Nephron (organoid): Measurements from ENCODE around the gene BDNF.
"Not testable (repeated sequence)": the region's sequence is repeated elsewhere in the genome, so short reads cannot be mapped to it uniquely, and the experiment has no call there.

ENCODE experiments used
- H3K27ac Mint-ChIP-seq, 3 experiments: 2 replicates each; pipeline ENCODE4 v1.8.0; 2020; ENCODE audit warnings: mixed read lengths in 3 of 3, mild to moderate bottlenecking in 2 of 3, moderate library complexity in 1 of 3
- H3K27me3 Mint-ChIP-seq: 2 replicates; pipeline ENCODE4 v1.8.0; 2021; ENCODE audit warnings: low read depth, mild to moderate bottlenecking, moderate library complexity, mixed read lengths
- H3K36me3 Mint-ChIP-seq: 2 replicates; pipeline ENCODE4 v1.8.0; 2020; ENCODE audit warnings: low read depth, mixed read lengths
- H3K4me1 Mint-ChIP-seq: 2 replicates; pipeline ENCODE4 v1.8.0; 2020; ENCODE audit warnings: mixed read lengths
- H3K4me3 Mint-ChIP-seq, 3 experiments: 2 replicates each; pipeline ENCODE4 v1.8.0; 2020; ENCODE audit warnings: mild to moderate bottlenecking in 3 of 3, mixed read lengths in 3 of 3, moderate library complexity in 2 of 3
- H3K9me3 Mint-ChIP-seq: 2 replicates; pipeline ENCODE4 v1.8.0; 2020; ENCODE audit warnings: mixed read lengths
- TF ChIP-seq, protein P1 (sequence below), 3 experiments: fragments of 200-600 bp; sonication (generic); IDR thresholded peaks; one replicate each; pipeline ENCODE4 v1.5.0; 2021; ENCODE audit warnings: antibody characterized with exemption in 3 of 3; ENCODE audit not compliant: unreplicated experiment in 3 of 3

Gene BDNF

DNA sequence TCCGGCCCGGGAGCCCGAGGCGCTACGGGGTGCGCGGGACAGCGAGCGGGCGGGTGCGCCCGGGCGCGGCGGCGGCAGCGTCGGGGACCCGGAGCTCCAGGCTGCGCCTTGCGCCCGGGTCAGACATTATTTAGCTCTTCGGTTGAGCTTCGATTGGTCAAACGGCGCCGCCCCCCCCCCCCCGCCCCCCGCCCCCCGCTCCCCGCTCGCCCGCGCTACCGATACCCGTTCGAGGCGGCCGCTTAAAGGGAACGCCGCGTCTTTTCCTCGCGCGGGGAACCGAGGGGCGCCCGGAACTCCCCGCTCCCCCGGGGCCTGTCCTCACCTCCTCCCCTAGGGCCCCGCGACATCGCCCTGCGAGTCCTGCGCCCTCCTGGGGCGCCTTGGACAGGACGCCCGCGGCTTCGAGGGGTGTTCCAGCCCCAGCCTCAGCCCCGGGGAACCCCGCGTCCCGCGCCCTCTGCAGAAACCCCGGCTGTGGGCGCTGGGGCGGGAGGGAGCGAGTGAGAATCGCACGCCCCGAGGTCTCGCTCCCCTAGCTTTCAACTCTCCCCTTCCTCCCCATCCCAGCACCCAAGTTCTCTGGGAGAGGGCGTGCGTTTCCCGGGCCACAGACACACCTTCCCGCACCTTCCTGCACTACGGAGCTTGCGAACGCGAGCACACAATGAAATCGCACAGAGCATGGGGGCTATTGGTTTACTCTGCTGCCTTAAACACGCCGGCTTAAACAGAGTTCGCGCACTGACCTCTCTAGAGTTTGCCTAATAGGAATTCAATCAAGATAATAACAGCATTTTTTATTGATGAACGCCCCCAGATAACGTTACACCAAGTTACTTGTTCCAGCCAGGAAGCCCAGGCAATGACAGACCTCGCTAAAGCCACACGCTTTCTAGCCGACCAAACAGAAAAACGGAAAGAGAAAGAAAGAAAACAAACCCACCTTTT, at the start of gene BDNF:
BDNF (minus strand) TSS at position 105 of the 951 bp plus-strand sequence. CDS start 41,891 bp downstream, outside the sequence.
- Mint-ChIP-seq H3K4me1 (peaks cover 31% of the 10 kb centered on the region), H3K27me3 (peaks cover 49% of the 10 kb centered on the region), H3K27ac (peak within 1 kb of the TSS in 2 of 3 experiments; percentile 3 to 62), H3K4me3 (peak within 1 kb of the TSS; percentile 91 to 93 (median 93)), H3K36me3 (no peaks in the 10 kb centered on the region), H3K9me3 (no peaks in the 10 kb centered on the region)
- TF ChIP-seq, protein P1, sequence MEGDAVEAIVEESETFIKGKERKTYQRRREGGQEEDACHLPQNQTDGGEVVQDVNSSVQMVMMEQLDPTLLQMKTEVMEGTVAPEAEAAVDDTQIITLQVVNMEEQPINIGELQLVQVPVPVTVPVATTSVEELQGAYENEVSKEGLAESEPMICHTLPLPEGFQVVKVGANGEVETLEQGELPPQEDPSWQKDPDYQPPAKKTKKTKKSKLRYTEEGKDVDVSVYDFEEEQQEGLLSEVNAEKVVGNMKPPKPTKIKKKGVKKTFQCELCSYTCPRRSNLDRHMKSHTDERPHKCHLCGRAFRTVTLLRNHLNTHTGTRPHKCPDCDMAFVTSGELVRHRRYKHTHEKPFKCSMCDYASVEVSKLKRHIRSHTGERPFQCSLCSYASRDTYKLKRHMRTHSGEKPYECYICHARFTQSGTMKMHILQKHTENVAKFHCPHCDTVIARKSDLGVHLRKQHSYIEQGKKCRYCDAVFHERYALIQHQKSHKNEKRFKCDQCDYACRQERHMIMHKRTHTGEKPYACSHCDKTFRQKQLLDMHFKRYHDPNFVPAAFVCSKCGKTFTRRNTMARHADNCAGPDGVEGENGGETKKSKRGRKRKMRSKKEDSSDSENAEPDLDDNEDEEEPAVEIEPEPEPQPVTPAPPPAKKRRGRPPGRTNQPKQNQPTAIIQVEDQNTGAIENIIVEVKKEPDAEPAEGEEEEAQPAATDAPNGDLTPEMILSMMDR (IDR thresholded peaks at IDR 0.05; ENCODE audit: unreplicated experiment in 3 of 3), result no peak

DNA sequence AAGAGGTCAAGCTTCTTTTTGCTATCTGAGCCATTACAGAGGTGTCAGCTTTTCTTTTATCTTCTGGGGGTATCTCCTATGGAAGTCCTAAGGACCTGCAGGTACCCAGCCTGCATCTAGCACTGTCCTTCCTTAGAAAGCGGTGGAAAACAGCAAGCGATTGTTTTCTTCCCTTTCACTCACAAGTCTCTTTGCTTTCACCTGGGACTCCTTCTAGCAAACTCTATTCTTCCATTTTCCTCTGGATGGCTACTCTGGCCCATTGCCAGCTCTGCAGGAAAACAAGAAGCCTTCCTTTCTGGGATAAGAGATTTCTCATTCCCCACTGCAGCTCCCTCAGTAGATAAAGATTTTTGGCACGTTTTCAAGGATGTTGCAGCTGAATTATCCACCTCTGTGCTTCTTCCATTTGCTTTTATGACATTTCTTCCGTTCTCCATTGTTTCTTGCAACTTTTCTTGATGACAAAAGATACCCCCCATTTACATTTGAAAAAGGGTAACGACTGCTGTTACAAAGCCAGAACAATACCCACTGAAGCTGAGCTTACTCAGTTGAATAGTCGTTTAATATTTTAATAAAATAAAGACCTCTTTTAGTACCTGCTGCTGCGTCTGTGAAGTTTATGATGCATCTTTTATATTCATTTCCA, 40.2 kb upstream of the BDNF start:
- Mint-ChIP-seq H3K9me3 (no peaks in the 10 kb centered on the region), H3K36me3 (no peaks in the 10 kb centered on the region), H3K4me3 (no peak overlapping the region), H3K4me1 (peaks cover 3% of the 10 kb centered on the region), H3K27me3 (peaks cover 13% of the 10 kb centered on the region), H3K27ac (no peak overlapping the region)
- TF ChIP-seq, protein P1 (IDR thresholded peaks at IDR 0.05; ENCODE audit: unreplicated experiment in 3 of 3), result no peak

DNA sequence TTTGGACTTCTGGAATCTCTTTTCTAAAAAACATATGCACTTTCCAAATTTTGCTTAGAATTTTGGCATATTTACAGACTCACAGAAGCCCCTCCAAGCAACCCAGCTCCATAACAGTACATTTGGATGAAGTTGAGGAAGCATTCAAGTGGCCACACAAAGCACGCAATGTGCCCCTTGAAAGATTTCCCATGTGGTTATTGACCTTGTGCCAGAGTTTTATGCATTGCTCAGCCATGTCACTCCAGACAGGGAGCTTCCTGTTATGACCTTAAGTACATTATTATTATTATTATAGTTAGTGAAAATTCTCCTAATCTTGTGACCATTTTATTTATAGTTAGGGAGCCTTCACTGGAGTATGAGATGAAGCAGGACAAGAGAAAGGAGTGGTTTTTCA, 35.0 kb upstream of the BDNF start:
- no peak overlapping the region for H3K27ac Mint-ChIP-seq

GRCh38 chr11:27731803-27732202, 31.5 kb upstream of the BDNF start:
- H3K27ac Mint-ChIP-seq, H3K4me3 Mint-ChIP-seq, H3K9me3 Mint-ChIP-seq, H3K4me1 Mint-ChIP-seq, H3K36me3 Mint-ChIP-seq: not testable (repeated sequence)
- H3K27me3 Mint-ChIP-seq, result peaks cover 16% of the 10 kb centered on the region

More for the DNA sequence above, 35.0 kb upstream of the BDNF start:
- no peaks in the 10 kb centered on the region for H3K36me3 Mint-ChIP-seq
- no peaks in the 10 kb centered on the region for H3K4me1 Mint-ChIP-seq
- TF ChIP-seq, protein P1 (IDR thresholded peaks at IDR 0.05; ENCODE audit: unreplicated experiment in 3 of 3), result no peak
- H3K27me3 Mint-ChIP-seq, result peaks cover 12% of the 10 kb centered on the region
- H3K9me3 Mint-ChIP-seq, result no peaks in the 10 kb centered on the region
- no peak overlapping the region for H3K4me3 Mint-ChIP-seq

DNA sequence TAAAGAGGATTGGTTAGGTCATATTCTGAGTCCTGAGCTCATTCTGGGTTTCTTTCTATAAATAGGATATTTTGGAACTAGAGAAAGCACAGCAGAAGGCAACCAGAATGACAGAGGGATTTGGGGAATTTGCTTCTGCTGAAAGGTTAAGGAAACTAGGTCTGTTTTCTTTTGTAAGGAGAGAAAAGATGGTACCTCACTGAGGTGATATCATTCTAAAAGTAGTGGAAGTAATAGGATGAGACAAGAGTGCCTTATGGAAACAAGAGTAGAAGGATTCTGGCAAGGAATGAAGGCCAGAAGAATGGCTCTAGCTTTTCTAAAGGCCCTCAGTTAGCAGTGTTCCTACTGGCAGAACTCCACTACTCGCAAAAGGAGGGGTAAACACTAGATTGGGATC, 26.7 kb upstream of the BDNF start:
- H3K27ac Mint-ChIP-seq, result no peak overlapping the region
- TF ChIP-seq, protein P1 (IDR thresholded peaks at IDR 0.05; ENCODE audit: unreplicated experiment in 3 of 3), result no peak
- H3K4me3 Mint-ChIP-seq, result no peak overlapping the region

GRCh38 chr11:27723687-27724086, 23.4 kb upstream of the BDNF start:
- H3K4me3 Mint-ChIP-seq, result peak overlapping the region; percentile 80 to 85 (median 82)
- H3K27ac Mint-ChIP-seq, result no peak overlapping the region
- H3K4me1 Mint-ChIP-seq, result peaks cover 30% of the 10 kb centered on the region
- TF ChIP-seq, protein P1 (IDR thresholded peaks at IDR 0.05; ENCODE audit: unreplicated experiment in 3 of 3), result no peak
- no peaks in the 10 kb centered on the region for H3K36me3 Mint-ChIP-seq
- H3K9me3 Mint-ChIP-seq, result no peaks in the 10 kb centered on the region
- peaks cover 84% of the 10 kb centered on the region for H3K27me3 Mint-ChIP-seq

More for the DNA sequence above, 26.7 kb upstream of the BDNF start:
- Mint-ChIP-seq H3K27me3 (peaks cover 55% of the 10 kb centered on the region), H3K4me1 (peaks cover 11% of the 10 kb centered on the region), H3K36me3 (no peaks in the 10 kb centered on the region), H3K9me3 (no peaks in the 10 kb centered on the region)
